ENCODE measurements around the gene SHISA4.
"Not testable (repeated sequence)": the region's sequence is repeated elsewhere in the genome, so short reads cannot be mapped to it uniquely, and the experiment has no call there.

SHISA4 gene

GRCh38 chr1:201850053-201850397 is 38.7 kb upstream of the SHISA4 start:
- ChIA-PET POLR2A (no interaction called here), CTCF (no interaction called here)
- no peak for DNase-seq (ENCODE audit: extremely low spot score)
- TF ChIP-seq L3MBTL2 (conservative IDR thresholded peaks at IDR 0.05), result no peak
- no peak for TF ChIP-seq FOXM1 (IDR thresholded peaks at IDR 0.05; ENCODE audit: borderline replicate concordance)
- no peak for TF ChIP-seq FOXK2 (IDR thresholded peaks at IDR 0.05)
- no peak for TF ChIP-seq SUZ12 (IDR thresholded peaks at IDR 0.05)
- no peak for TF ChIP-seq SP1 (IDR thresholded peaks at IDR 0.05)
- TF ChIP-seq ARNT (IDR thresholded peaks at IDR 0.05), result no peak
- no peak for TF ChIP-seq PKNOX1 (IDR thresholded peaks at IDR 0.05)
- TF ChIP-seq NFRKB (IDR thresholded peaks at IDR 0.05), result no peak
- no peak for TF ChIP-seq ELF4 (IDR thresholded peaks at IDR 0.05)
- no peak for TF ChIP-seq BHLHE40 (IDR thresholded peaks at IDR 0.05; ENCODE audit: borderline replicate concordance)
- no peak for TF ChIP-seq ZNF384 (IDR thresholded peaks at IDR 0.05)
- no peak for TF ChIP-seq TARDBP (IDR thresholded peaks at IDR 0.05)
- TF ChIP-seq FOXA1 (IDR thresholded peaks at IDR 0.05), result no peak
- TF ChIP-seq CTBP1 (IDR thresholded peaks at IDR 0.05; ENCODE audit: borderline replicate concordance), result no peak
- TF ChIP-seq LEF1 (IDR thresholded peaks at IDR 0.05; ENCODE audit: borderline replicate concordance), result no peak
- no peak for TF ChIP-seq HDGF (IDR thresholded peaks at IDR 0.05; ENCODE audit: borderline replicate concordance)

DNA sequence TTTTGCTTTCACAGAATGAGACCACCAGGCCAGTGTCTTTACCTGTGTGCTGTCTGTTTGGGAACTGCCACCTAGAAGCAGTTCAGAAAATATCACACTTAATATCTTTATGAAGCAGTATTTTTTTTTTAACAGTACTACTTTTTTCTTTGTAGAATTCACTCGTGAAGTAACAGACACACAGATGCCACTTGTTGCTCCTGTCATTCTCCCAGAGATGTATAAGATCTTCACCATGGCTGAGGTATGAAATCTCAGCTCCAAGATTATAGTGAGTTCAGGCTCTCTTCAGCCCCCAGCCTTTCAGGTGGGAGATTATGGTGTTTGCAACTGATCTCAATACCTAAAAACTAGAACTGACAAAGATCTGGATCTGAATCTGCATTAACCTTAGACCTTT is 36.7 kb upstream of the SHISA4 start:
- no peak for DNase-seq (ENCODE audit: extremely low spot score)
- TF ChIP-seq ARNT (IDR thresholded peaks at IDR 0.05) (no peak), L3MBTL2 (conservative IDR thresholded peaks at IDR 0.05) (no peak), CTBP1 (IDR thresholded peaks at IDR 0.05; ENCODE audit: borderline replicate concordance) (no peak), PKNOX1 (IDR thresholded peaks at IDR 0.05) (no peak), FOXM1 (IDR thresholded peaks at IDR 0.05; ENCODE audit: borderline replicate concordance) (no peak), FOXK2 (IDR thresholded peaks at IDR 0.05) (no peak), TARDBP (IDR thresholded peaks at IDR 0.05) (no peak), FOXA1 (IDR thresholded peaks at IDR 0.05) (no peak)
- ChIA-PET POLR2A (no interaction called here), CTCF (no interaction called here)

DNA sequence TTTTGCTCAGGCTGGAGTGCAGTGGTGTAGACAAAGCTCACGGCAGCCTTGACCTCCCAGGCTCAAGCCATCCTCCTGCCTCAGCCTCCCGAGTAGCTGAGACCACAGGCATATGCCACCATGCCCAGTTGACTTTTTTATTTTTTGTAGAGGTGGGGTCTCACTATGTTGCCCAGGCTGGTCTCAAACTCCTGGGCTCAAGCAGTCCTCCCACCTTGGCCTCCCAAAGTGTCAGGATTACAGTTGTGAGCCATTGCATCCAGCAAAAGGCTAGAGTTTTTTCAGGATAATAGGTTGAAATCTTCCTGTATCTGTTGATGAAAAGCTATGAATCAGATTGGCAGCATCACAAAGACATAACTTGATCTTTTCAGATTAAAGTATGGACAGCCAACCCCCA is 32.0 kb upstream of the SHISA4 start:
- POLR2A ChIA-PET; DNase-seq (ENCODE audit: extremely low spot score): not testable (repeated sequence)
- CTCF ChIA-PET, result interaction anchor here (0.9 kb wide), 1 partner anchor 11 kb away, joined by 3 read pairs; no protein-coding TSS in a partner anchor

DNA sequence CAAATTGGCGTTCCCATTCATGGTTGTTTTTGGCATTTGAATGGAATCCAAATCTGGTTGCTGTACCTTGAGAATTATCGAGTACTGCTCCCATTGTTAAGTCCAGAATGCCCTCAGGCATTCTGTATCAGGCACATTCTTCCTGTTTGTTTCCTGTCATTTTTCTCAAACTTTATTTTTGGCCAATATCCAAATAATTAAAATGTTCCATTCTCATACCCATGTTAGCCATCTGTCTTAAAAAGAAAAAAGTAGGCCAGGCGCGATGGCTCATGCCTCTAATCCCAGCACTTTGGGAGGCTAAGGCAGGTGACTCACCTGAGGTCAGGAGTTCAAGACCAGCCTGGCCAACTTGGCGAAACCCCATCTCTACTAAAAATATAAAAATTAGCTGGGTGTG is 29.3 kb upstream of the SHISA4 start:
- ChIA-PET POLR2A (no interaction called here), CTCF (no interaction called here)
- TF ChIP-seq BHLHE40 (IDR thresholded peaks at IDR 0.05; ENCODE audit: borderline replicate concordance) (no peak), L3MBTL2 (conservative IDR thresholded peaks at IDR 0.05) (no peak), SP1 (IDR thresholded peaks at IDR 0.05) (no peak), ZNF384 (IDR thresholded peaks at IDR 0.05) (no peak), CTBP1 (IDR thresholded peaks at IDR 0.05; ENCODE audit: borderline replicate concordance) (no peak), HDGF (IDR thresholded peaks at IDR 0.05; ENCODE audit: borderline replicate concordance) (no peak)
- no peak for DNase-seq (ENCODE audit: extremely low spot score)

- ChIA-PET CTCF (no interaction called here), POLR2A (no interaction called here)
- no peak for TF ChIP-seq TARDBP (IDR thresholded peaks at IDR 0.05)
- no peak for DNase-seq (ENCODE audit: extremely low spot score)
Observed at GRCh38 chr1:201861448-201861847, 27.2 kb upstream of the SHISA4 start.

DNA sequence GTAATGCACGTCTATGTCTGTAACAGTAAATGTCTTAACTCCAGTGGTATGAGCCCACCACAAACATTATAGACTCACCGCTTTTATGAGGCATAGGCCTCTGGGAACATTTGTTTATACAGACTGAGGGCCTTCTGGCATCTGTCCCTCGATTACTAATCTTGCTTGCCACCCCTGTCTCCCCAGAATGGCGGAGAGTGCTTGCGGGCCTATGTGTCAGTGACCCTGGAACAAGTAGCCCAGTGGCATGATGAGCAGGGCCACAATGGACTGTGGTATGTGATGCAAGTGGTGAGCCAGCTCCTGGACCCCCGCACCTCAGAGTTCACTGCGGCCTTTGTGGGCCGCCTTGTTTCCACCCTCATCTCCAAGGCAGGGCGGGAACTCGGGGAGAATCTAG is 18.3 kb upstream of the SHISA4 start:
- TF ChIP-seq CTBP1 (IDR thresholded peaks at IDR 0.05; ENCODE audit: borderline replicate concordance) (no peak), ZNF384 (IDR thresholded peaks at IDR 0.05) (no peak)
- ChIA-PET CTCF (no interaction called here), POLR2A (no interaction called here)
- DNase-seq (ENCODE audit: extremely low spot score), result no peak

DNA sequence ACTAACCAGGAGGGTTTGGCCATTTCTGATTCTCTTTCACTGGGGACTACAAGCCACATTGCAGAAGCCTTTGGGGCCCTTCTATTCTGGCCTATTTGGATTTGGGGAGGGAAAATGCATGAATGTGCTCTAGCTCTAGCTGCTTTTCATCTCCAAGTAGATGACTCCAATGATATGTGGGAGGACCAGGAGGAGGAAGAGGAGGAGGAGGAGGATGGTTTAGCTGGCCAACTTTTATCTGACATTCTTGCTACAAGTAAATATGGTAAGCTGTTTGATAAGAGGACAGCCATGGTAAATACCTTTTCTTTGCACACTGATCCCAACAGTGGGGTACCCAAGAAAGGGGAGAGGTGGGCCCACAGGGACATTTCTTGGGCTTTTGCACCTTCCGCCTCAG is 14.0 kb upstream of the SHISA4 start:
- no peak for DNase-seq (ENCODE audit: extremely low spot score)
- TF ChIP-seq ZNF384 (IDR thresholded peaks at IDR 0.05) (no peak), NFRKB (IDR thresholded peaks at IDR 0.05) (no peak), BHLHE40 (IDR thresholded peaks at IDR 0.05; ENCODE audit: borderline replicate concordance) (no peak), FOXM1 (IDR thresholded peaks at IDR 0.05; ENCODE audit: borderline replicate concordance) (no peak), TARDBP (IDR thresholded peaks at IDR 0.05) (no peak), FOXA1 (IDR thresholded peaks at IDR 0.05) (no peak), SP1 (IDR thresholded peaks at IDR 0.05) (no peak), ELF4 (IDR thresholded peaks at IDR 0.05) (no peak), FOXK2 (IDR thresholded peaks at IDR 0.05) (no peak), PKNOX1 (IDR thresholded peaks at IDR 0.05) (no peak), LEF1 (IDR thresholded peaks at IDR 0.05; ENCODE audit: borderline replicate concordance) (no peak), L3MBTL2 (conservative IDR thresholded peaks at IDR 0.05) (no peak), ARNT (IDR thresholded peaks at IDR 0.05) (no peak), HDGF (IDR thresholded peaks at IDR 0.05; ENCODE audit: borderline replicate concordance) (no peak)
- CTCF ChIA-PET, result interaction anchor here (1.0 kb wide), 1 partner anchor 261 kb away, joined by 3 read pairs; no protein-coding TSS in a partner anchor
- POLR2A ChIA-PET, result no interaction called here

Measured in HEK293T (cell line).